H1 (cell line): ENCODE data around the gene SPDYE4. TPM values are rescaled to one million over a fixed set of nuclear protein-coding genes. Genes with fewer than 3 reads are reported as not detected.

Experiments used
- CTCF ChIA-PET: fragments of 300-600 bp; sonication (Branson Sonifier 250); formaldehyde crosslinking; loops from one replicate; lab custom pipeline; 2021; ENCODE audit not compliant: partially characterized antibody; lab: Charles Lee
- POLR2A ChIA-PET: fragments of 300-600 bp; sonication (Branson Sonifier 250); formaldehyde crosslinking; loops from one replicate; lab custom pipeline; 2021; ENCODE audit warnings: inconsistent platforms; ENCODE audit not compliant: partially characterized antibody; lab: Charles Lee
- DNase-seq, 2 experiments: peaks; one replicate each; pipeline versions ENCODE4 v3.0.0 to v3.0.0-alpha.2; 2010 to 2022; ENCODE audit warnings: low spot score in 2 of 2, low read depth in 1 of 2, mixed read lengths in 1 of 2
- FAIRE-seq: peaks from 2 replicates; lab custom pipeline; 2011; peaks lifted over from hg19 to GRCh38; lab: Jason Lieb, UNC
- H2AFZ ChIP-seq: 2 replicates; pipeline ENCODE4 v1.8.1; 2012; ENCODE audit warnings: low read length, inconsistent platforms
- H2AK5ac ChIP-seq: 2 replicates; pipeline ENCODE4 v1.6.1; 2013; ENCODE audit warnings: low read depth, low read length
- H2BK120ac ChIP-seq: replicated peaks from 2 replicates; pipeline ENCODE3; 2013; ENCODE audit warnings: low read depth, low read length, inconsistent platforms
- H2BK12ac ChIP-seq: 2 replicates; pipeline ENCODE4 v1.6.1; 2013; ENCODE audit warnings: low read depth, low read length
- H2BK15ac ChIP-seq: 2 replicates; pipeline ENCODE4 v1.6.1; 2013; ENCODE audit warnings: low read length
- H2BK20ac ChIP-seq: 2 replicates; pipeline ENCODE4 v1.6.1; 2013; ENCODE audit warnings: low read length
- H2BK5ac ChIP-seq: 2 replicates; pipeline ENCODE4 v1.6.1; 2013; ENCODE audit warnings: low read depth, low read length
- H3K14ac ChIP-seq: 2 replicates; pipeline ENCODE4 v1.6.1; 2013; ENCODE audit warnings: inconsistent platforms; ENCODE audit not compliant: insufficient read length
- H3K18ac ChIP-seq: 2 replicates; pipeline ENCODE4 v1.6.1; 2013; ENCODE audit warnings: low read length; ENCODE audit errors: extremely low read depth
- H3K23ac ChIP-seq: 2 replicates; pipeline ENCODE4 v1.6.1; 2013; ENCODE audit warnings: inconsistent platforms; ENCODE audit not compliant: insufficient read length
- H3K23me2 ChIP-seq: 2 replicates; pipeline ENCODE4 v1.6.1; 2013; ENCODE audit warnings: low read depth, low read length
- H3K27ac ChIP-seq: 2 replicates; pipeline ENCODE4 v1.6.1; 2011; ENCODE audit warnings: low read depth, low read length, inconsistent platforms
- H3K27me3 ChIP-seq, 4 experiments: replicated peaks in 1 of 4; 1 replicate in 1 of 4; 2 replicates in 3 of 4; pipeline versions ENCODE4 v1.6.1 to v1.8.1; 2011 to 2013; ENCODE audit warnings: low read length in 3 of 4, mild to moderate bottlenecking in 3 of 4, inconsistent platforms in 2 of 4, mixed read lengths in 2 of 4, moderate library complexity in 1 of 4; ENCODE audit not compliant: control insufficient read depth in 3 of 4, insufficient read depth in 3 of 4; ENCODE audit errors: extremely low read depth in 1 of 4
- H3K36me3 ChIP-seq, 4 experiments: 2 replicates each; pipeline versions ENCODE4 v1.6.1 to v1.8.1; 2011 to 2013; ENCODE audit warnings: mild to moderate bottlenecking in 4 of 4, low read length in 3 of 4, moderate library complexity in 2 of 4, control low read depth in 1 of 4, inconsistent platforms in 1 of 4; ENCODE audit not compliant: insufficient read depth in 4 of 4, control insufficient read depth in 2 of 4
- H3K4ac ChIP-seq: replicated peaks from 2 replicates; pipeline ENCODE3; 2013; ENCODE audit warnings: low read length, low read depth, mixed read lengths, inconsistent platforms; ENCODE audit not compliant: insufficient read length
- H3K4me1 ChIP-seq, 4 experiments: replicated peaks in 1 of 4; 1 replicate in 1 of 4; 2 replicates in 3 of 4; pipeline versions ENCODE4 v1.6.1 to v1.8.1; 2011 to 2013; ENCODE audit warnings: low read length in 3 of 4, inconsistent platforms in 2 of 4, mixed read lengths in 1 of 4; ENCODE audit not compliant: insufficient read depth in 4 of 4, control insufficient read depth in 3 of 4
- H3K4me2 ChIP-seq, 2 experiments: 2 replicates each; pipeline versions ENCODE4 v1.6.1 to v1.8.1; 2011 to 2013; ENCODE audit warnings: low read depth in 2 of 2, low read length in 2 of 2, control low read depth in 1 of 2, inconsistent platforms in 1 of 2, mild to moderate bottlenecking in 1 of 2; ENCODE audit not compliant: insufficient read depth in 1 of 2
- H3K4me3 ChIP-seq, 4 experiments: fragments of 200-600, 300-600 bp in 1 of 4; sonication (generic), shearing (Covaris generic), sonication (Bioruptor Twin) in 1 of 4; 2 replicates each; pipeline versions ENCODE4 v1.5.1 to v1.8.1; 2011 to 2016; ENCODE audit warnings: low read length in 4 of 4, low read depth in 3 of 4, control low read depth in 2 of 4, inconsistent platforms in 2 of 4, mild to moderate bottlenecking in 2 of 4, mixed read lengths in 1 of 4, moderate library complexity in 1 of 4; ENCODE audit not compliant: insufficient read depth in 2 of 4; ENCODE audit errors: extremely low read depth in 1 of 4
- H3K56ac ChIP-seq: replicated peaks from 2 replicates; pipeline ENCODE3; 2013; ENCODE audit warnings: low read depth, mild to moderate bottlenecking, mixed read lengths, low read length, inconsistent platforms; ENCODE audit not compliant: insufficient read length
- H3K79me1 ChIP-seq: 2 replicates; pipeline ENCODE4 v1.6.1; 2013; ENCODE audit warnings: low read depth, low read length, control low read depth
- H3K79me2 ChIP-seq, 2 experiments: 2 replicates each; pipeline versions ENCODE4 v1.6.1 to v1.8.1; 2012 to 2013; ENCODE audit warnings: low read length in 2 of 2, mild to moderate bottlenecking in 2 of 2, inconsistent platforms in 1 of 2; ENCODE audit not compliant: insufficient read depth in 2 of 2, control insufficient read depth in 1 of 2
- H3K9ac ChIP-seq, 4 experiments: replicated peaks in 1 of 4; 1 replicate in 1 of 4; 2 replicates in 3 of 4; pipeline versions ENCODE4 v1.6.1 to v1.8.1; 2011 to 2013; ENCODE audit warnings: low read depth in 3 of 4, low read length in 3 of 4, control low read depth in 2 of 4, mild to moderate bottlenecking in 2 of 4, moderate library complexity in 2 of 4, inconsistent platforms in 1 of 4; ENCODE audit errors: extremely low read depth in 1 of 4
- H3K9me3 ChIP-seq, 2 experiments: 2 replicates each; pipeline versions ENCODE4 v1.6.1 to v1.8.1; 2012 to 2013; ENCODE audit warnings: mild to moderate bottlenecking in 2 of 2, moderate library complexity in 2 of 2, control low read depth in 1 of 2, inconsistent platforms in 1 of 2, low read depth in 1 of 2, low read length in 1 of 2, mixed read lengths in 1 of 2; ENCODE audit not compliant: insufficient read depth in 2 of 2
- H4K20me1 ChIP-seq, 2 experiments: replicated peaks in 1 of 2; 2 replicates each; pipeline versions ENCODE3 to v1.8.1; 2011 to 2013; ENCODE audit warnings: inconsistent platforms in 2 of 2, low read length in 2 of 2, mild to moderate bottlenecking in 1 of 2; ENCODE audit not compliant: insufficient read depth in 2 of 2, control insufficient read depth in 1 of 2
- H4K5ac ChIP-seq: 2 replicates; pipeline ENCODE4 v1.6.1; 2013; ENCODE audit warnings: low read length, low read depth, mixed read lengths, inconsistent platforms; ENCODE audit not compliant: insufficient read length
- H4K8ac ChIP-seq: 2 replicates; pipeline ENCODE4 v1.8.0; 2013; ENCODE audit warnings: mild to moderate bottlenecking, moderate library complexity, low read length, inconsistent platforms; ENCODE audit not compliant: insufficient read depth; ENCODE audit errors: extremely low read depth
- H4K91ac ChIP-seq: replicated peaks from 2 replicates; pipeline ENCODE3; 2013; ENCODE audit warnings: low read length, mixed read lengths, inconsistent platforms; ENCODE audit not compliant: insufficient read length
- SRF ChIP-seq: IDR thresholded peaks from 2 replicates; pipeline ENCODE4 v1.6.1; 2011; ENCODE audit warnings: mild to moderate bottlenecking, low read depth, low read length, moderate library complexity
- WGBS, 2 experiments: shearing (Covaris generic) in 1 of 2; methylation state at CpG; one replicate each; pipeline versions ENCODE4 v1.1.6 to v1.1.7; 2013 to 2015; ENCODE audit warnings: low lambda C conversion rate in 2 of 2, mixed read lengths in 2 of 2, inconsistent platforms in 1 of 2, low coverage in 1 of 2, missing lambda C conversion rate in 1 of 2; ENCODE audit not compliant: insufficient replicate concordance in 2 of 2, insufficient coverage in 1 of 2, insufficient read length in 1 of 2; ENCODE audit errors: extremely low coverage in 1 of 2, missing lambda C conversion rate in 1 of 2; 5-methylcytosine and 5-hydroxymethylcytosine counted together
- polyA plus RNA-seq, 7 experiments: library from polyadenylated mRNA; depleted of rRNA in 3 of 7; stranded (reverse) in 5 of 7; unstranded in 2 of 7; fragments of >200 nt in 5 of 7; fragments of 200-250 nt in 2 of 7; gene quantifications; 1 replicate in 5 of 7; 2 replicates in 1 of 7; 4 replicates in 1 of 7; pipeline versions ENCODE4 v1.2.1 to v1.2.3, GENCODE V29; 2011 to 2013; ENCODE audit warnings: missing spikeins in 2 of 7, mixed read lengths in 2 of 7
- total RNA-seq: library from RNA; stranded (reverse); fragmentation: NEBNext Ultra II Directional; extraction: Animal tissue kit (Norgen Biotek cat#: 25700); gene quantifications from 2 replicates; pipeline ENCODE4 v1.2.1, GENCODE V29; 2021

Gene SPDYE4
- total and polyA plus RNA-seq, 2 of the 8 experiments (the other 6 are each of a cell fraction or from before 2014, with no cell fraction given) = not detected

- no peak overlapping the region for H2BK15ac ChIP-seq
- POLR2A ChIA-PET = no interaction called here
- no peak overlapping the region for H3K4me2 ChIP-seq
- 85% methylated on average over 17 of the region's 17 CpGs; no CpG with 5 or more reads in 1 of the 2 experiments for WGBS, 2 experiments
- no peak overlapping the region for H2AFZ ChIP-seq
- no peaks in the 10 kb centered on the region for H3K36me3 ChIP-seq
- no peaks in the 10 kb centered on the region for H3K79me2 ChIP-seq
- no peak overlapping the region for H3K23ac ChIP-seq
- no peak overlapping the region for H2BK5ac ChIP-seq
- no peak overlapping the region for H3K4ac ChIP-seq
- H3K27ac ChIP-seq = no peak overlapping the region
- no peaks in the 10 kb centered on the region for H3K79me1 ChIP-seq
- H4K5ac ChIP-seq = no peak overlapping the region
- no peak for FAIRE-seq
- H3K4me3 ChIP-seq = no peak overlapping the region
- H3K14ac ChIP-seq = no peak overlapping the region
- no peak overlapping the region for H4K8ac ChIP-seq
- H4K91ac ChIP-seq = peak overlapping the region; percentile 3
- H2BK120ac ChIP-seq = no peak overlapping the region
- peak overlapping the region; percentile 59 for H3K56ac ChIP-seq
- no peak overlapping the region for H3K18ac ChIP-seq
- H4K20me1 ChIP-seq = no peaks in the 10 kb centered on the region
- no peak for DNase-seq
- no peaks in the 10 kb centered on the region for H3K9me3 ChIP-seq
- TF ChIP-seq SRF = no peak
- no peaks in the 10 kb centered on the region for H3K4me1 ChIP-seq
- H3K23me2 ChIP-seq = no peaks in the 10 kb centered on the region
- H2AK5ac ChIP-seq = no peak overlapping the region
- 0 out of 2 replicates have a peak overlapping the region, but pooled peaks have one; percentile 17 for H2BK12ac ChIP-seq
- H2BK20ac ChIP-seq = no peak overlapping the region
- no peaks in the 10 kb centered on the region for H3K27me3 ChIP-seq
- CTCF ChIA-PET = interaction anchor here (0.6 kb wide), 1 partner anchor 198 kb away, joined by 3 read pairs; no protein-coding TSS in a partner anchor
- no peak overlapping the region for H3K9ac ChIP-seq
Measured at GRCh38 chr17:8726941-8727555, 31.3 kb downstream of the SPDYE4 start.
